ENCODE results near the gene RPP25.
A peak's percentile ranks its signal among the peaks of the same experiment; 100 is the strongest.
"Not testable (repeated sequence)": the region's sequence is repeated elsewhere in the genome, so short reads cannot be mapped to it uniquely, and the experiment has no call there.

The RPP25 gene

DNA sequence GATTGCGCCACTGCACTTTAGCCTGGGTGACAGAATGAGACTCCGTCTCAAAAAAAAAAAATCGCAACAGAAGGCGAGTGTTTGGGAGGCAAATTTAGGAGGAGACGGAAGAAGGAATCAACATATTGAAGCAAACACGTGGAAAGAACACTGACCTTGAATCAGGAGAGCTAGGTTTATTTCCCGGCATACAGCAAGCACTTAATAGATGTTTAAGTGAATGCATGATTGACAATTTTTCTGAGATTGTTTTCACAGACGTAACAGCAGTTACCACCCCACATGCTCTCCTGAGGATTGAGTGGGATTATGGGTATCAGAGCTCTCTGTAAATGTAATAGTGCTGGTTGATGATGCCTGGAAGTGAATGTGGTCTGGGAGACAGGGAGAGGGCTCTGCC is 5.6 kb upstream of the RPP25 start:
- no peak for DNase-seq

DNA sequence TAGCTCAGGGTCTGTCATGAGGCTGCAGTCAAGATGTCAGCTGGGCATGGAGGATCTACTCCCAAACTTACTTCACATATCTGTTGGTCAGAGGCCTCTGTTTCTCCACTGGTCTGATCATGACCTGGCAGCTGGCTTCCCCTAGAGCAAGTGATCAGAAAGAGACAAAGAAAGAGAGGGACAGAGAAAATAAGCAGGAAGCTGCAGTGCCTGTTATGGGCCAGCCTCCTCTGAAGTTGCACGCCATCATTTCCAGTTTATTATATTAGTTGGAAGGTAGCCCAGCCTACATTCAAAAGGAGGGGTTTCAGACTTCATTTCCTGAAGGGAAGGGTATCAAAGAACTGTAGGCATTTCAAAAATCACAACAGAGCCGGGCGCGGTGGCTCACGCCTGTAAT is 5.0 kb upstream of the RPP25 start:
- no peak for DNase-seq

DNA sequence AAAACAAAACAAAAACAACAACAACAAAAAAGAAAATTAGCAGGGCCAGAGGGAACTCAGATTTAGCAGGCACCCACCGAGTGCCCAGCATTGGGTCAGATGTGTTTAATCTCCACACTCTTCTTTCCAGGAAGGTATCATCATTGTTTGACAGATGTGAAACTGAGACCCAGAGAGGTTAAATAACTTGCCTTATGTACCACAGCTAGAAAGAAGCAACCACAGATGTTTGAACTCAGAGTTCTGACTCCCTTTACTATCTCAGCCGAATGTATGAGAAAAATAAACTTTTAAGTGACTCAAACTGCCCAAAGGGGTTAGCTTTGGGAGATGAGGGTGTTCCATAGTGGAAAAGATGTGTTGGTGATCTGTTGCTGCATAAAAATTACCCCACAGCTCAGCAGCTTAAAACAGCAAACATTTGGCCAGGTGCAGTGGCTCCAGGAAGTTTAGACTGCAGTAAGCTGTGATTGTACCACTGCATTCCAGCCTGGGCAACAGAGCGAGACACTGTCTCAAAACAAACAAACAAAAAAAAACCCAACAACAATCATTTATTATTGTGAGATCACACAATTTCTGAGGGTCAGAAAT is 4.5 kb upstream of the RPP25 start:
- DNase-seq: no peak

- DNase-seq: no peak
Observed at GRCh38 chr15:74960286-74960685, 3.7 kb upstream of the RPP25 start.

- no peak for DNase-seq
Observed at GRCh38 chr15:74959586-74959939, 3.0 kb upstream of the RPP25 start.

- DNase-seq: no peak
Observed at GRCh38 chr15:74958908-74959585, 2.5 kb upstream of the RPP25 start.

DNA sequence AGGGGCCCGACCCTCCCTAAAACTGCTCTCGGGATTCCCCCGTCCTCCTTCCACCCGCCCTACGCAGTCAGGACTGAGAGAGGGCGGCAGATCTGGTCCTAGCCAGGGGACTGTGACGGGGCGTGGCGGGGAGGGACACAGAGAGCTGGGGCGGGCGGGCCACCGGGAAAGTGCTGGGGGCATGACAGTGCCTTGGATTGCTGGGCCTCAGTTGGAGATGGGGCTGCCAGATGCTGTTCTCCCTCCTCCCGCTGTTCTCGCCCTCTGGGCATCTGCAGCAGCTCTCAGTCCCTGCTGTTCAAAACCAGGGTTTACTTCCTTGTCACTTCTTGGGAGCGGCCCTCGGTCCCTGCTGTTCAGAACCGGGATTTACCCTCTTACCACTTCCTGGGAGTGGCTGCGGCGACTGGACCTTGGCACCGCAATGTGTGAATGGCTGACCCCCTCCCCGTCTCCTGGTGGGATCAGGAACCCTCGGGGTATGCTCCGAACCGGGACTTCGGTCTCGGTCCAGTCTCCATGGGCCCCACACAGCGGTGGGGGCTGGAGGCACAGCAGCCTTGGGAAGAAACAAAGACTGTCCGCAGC is 1.8 kb upstream of the RPP25 start:
- no peak for DNase-seq

- no peak for DNase-seq
Observed at GRCh38 chr15:74957476-74958035, 984 bp upstream of the RPP25 start.

DNA sequence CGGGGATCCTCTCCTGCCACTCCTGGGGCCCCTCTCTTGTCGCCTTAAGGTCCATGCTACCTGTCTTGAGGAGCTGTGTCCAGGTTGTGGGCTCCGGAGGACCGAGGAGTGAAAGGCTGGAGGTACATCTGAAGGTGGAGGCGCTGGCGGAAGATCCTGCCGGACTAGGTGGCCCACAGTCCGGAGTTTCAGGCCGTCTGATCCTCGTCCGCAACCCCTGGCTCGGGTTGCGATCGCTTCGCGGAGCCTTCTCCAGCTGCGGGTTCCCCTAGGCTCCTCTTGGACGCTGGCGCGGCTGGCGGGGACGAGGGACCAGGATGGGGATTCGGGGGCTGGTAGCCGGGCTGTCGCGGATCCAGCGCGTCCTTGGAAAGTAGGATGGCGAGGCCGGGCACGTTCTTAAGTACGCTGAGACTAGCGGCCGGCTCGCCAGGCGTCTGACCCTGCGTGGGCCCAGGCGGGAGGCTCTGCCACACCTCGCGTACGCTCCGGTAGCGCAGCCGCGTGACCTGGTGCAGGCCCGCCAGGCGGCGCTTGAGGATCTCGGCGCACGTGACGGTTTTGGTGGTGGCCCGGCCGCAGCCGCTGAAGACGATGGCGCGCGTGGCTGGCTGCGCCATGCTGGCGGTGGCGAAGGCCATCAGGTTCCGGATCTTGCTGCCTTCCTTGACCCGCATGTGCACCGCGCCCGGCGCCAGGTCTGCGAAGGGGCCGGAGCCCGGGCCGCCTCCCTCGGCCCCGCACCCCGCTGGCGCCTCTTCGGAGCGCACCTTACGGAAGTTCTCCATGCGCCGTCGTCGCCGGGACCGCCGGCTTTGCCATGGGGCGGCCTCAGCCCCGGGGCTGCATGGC is 550 bp downstream of the RPP25 start:
- DNase-seq: peak; percentile 68

GRCh38 chr15:74955017-74955416 is 1.6 kb downstream of the RPP25 start:
- DNase-seq: no peak

DNA sequence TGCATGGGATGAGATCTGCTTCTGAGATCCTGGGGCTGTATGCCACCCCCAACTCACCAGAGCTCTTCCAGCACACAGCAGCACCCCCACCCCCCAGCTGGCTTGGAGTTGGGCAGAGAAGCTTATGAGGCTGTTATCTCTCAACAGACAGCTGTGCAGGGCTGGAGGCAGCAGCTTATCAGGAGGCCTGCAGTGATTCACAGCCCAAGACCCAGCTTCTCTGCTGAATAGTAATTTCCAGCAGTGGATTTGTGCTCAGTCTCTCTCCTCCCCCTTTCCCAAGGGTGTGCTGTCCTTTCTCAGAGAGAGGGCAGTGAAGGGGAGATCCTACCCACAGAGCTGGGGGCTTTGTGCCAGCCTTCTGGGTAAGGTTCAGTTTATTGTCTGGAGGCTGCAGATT is 2.1 kb downstream of the RPP25 start:
- DNase-seq: no peak

- no peak for DNase-seq
Observed at GRCh38 chr15:74951006-74951405, 5.6 kb downstream of the RPP25 start.

DNA sequence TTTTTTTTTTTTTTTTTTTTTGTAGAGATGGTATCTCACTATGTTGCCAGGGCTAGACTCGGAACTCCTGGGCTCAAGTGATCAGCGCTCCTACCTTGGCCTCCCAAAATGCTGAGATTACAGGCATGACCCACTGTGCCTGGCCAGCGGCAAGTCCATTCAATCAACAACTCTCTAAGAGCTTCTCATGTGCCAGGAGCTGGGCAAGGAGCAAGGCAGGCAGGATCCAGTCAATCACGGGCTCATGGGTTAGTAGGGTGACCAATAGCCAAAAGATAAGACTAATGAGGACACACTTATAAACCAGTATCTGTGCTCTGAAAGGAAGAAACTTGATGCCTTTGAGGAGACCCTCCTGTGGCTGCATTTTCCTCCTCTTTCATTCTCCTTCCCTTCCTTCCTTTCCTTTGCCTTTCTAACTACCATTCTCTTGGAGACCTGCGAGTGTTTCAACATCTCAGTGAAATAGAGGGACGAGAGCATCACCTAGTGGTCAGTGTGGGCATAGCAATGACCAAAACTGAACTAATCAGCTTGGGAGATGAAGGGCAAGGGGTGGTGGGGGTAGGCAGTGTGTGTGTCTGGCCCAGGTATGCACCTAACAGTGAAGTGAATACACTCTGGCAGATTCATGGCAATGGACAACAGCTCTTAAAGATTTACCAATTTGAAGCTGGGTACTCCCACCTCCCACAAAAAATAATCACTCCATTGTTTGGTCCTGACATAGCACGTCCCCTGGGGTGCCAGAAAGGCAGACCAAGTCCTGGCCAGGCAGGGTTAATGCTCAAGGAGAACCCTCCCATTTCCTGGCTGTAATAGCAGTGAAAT is 6.3 kb downstream of the RPP25 start:
- DNase-seq: peak; percentile 88

DNA sequence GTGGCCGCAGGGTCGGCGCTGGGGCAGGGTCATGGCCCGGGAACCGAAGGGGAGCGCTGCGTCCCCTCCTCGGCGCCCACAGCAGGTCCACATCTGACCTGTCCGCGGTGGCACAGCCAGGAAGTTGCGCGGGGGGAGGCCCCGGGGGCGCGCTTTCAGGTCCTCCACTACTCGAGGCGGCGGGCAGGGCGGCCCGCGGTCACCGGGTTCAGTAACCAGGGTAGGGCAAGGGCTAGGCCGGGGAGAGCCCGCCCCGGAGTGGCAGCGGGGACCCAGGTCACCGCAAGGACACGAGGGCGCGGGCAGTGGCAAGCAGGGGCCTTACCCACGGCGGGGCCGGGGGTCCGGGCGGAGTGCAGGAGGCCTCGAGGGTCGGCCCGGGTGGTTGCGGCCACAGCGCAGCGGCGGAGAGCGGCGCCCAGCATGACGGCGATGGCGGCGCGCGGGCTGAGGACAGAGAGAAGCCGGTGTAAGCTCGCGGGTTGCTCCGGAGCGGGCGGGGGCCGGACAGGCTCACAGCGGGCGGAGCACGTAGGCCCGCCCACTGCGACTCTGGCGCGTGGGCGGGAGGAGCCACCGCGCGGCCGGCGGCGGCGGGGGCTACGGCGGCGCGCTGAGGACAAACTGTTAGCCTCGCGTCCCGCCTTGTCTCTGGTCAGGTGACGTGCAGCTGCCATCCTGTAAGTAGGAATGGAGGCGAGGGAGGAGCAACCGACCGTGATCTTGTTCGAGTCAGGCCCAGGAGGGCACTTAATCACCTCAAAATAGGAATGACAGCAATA is 18.8 kb downstream of the RPP25 start, which contains the start of gene COX5A:
TSS of gene COX5A (minus strand) at position 484 of the 782 bp plus-strand sequence. CDS start at position 425, 59 bp downstream.
- peak; percentile 93 for DNase-seq

DNA sequence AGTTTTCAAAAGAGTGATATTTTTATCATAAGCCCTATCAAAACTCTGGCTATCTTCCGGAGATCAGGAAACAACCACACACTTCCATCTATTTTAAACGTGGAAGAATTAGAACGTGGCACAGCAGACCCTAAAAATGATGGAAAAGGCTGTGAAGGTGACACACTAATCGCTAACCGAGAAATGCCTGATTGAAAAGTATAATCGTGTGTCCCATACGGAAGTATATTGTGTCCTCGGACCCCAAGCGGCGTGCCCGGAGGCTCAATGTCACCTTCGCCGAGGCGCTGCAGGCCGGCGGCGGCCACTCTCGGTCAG is 19.3 kb downstream of the RPP25 start:
- no peak for DNase-seq

DNA sequence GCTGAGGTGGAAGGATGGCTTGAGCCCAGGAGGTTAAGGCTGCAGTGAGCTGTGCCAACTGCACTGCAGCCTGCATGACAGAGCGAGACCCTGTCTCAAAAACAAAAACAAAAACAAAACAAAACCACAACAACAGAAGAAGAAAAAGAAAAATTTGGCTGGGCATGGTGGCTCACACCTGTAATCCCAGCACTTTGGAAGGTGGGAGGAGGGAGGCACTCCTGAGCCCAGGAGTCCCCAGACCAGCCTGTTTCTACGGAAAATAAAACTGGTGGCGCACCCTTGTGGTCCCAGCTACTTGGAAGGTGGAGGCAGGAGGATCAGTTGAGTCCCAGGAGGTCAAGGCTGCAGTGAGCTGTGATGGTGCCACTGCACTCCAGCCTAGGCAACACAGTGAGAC is 21.4 kb downstream of the RPP25 start:
- DNase-seq: not testable (repeated sequence)

GRCh38 chr15:74933573-74933972 is 23.0 kb downstream of the RPP25 start:
- no peak for DNase-seq

GRCh38 chr15:74928771-74929198 is 27.8 kb downstream of the RPP25 start:
- no peak for DNase-seq

- no peak for DNase-seq
Observed at GRCh38 chr15:74924525-74924924, 32.0 kb downstream of the RPP25 start.

DNA sequence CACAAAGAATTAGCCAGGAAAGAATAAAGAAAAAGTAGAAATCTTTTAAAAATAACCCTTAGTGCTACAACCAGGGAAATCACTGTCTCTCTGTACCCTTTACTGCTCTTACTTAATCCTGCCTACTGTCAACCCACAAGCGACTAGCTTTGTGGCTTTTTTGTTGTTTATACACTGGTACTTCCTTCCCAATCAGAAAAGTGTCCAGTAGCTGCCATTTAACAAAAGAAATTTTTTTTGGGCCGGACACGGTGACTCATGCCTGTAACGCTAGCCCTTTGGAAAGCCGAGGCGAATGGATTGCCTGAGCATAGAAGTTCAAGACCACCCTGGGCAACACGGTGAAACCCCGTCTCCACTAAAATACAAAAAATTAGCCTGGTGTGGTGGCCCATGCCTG is 36.1 kb downstream of the RPP25 start:
- DNase-seq: no peak

DNA sequence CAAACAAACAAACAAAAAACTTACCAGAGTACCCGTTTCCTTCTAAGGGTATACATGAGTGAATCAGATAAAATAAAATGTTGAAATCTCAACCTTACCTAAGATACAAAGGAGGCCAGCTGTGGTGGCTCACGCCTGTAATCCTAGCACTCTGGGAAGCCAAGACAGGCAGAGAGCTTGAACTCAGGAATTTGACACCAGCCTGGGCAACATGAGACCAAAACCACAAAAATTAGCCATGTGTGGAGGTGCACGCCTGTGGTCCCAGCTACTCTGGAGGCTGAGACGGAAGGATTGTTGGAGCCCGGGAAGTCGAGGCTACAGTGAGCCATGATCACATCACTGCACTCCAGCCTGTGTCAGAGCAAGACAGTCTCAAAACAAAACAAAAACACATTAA is 38.9 kb downstream of the RPP25 start:
- DNase-seq: no peak

- DNase-seq: not testable (repeated sequence)
Observed at GRCh38 chr15:74913799-74914198, 42.8 kb downstream of the RPP25 start.
